ENCODE data around the gene BATF3.
"Not testable (repeated sequence)": the region's sequence is repeated elsewhere in the genome, so short reads cannot be mapped to it uniquely, and the experiment has no call there.

The BATF3 gene

GRCh38 chr1:212699625-212700222 lies at the start of gene BATF3:
TSS of gene BATF3 (minus strand) at chr1:212699840. CDS start at chr1:212699762, 78 bp downstream.
- DNase-seq, result peak; percentile 64

- no peak for DNase-seq
These were observed 46.9 kb upstream of the BATF3 start for GRCh38 chr1:212746546-212746945.

- no peak for DNase-seq
These were observed 45.7 kb upstream of the BATF3 start for GRCh38 chr1:212745303-212745702.

GRCh38 chr1:212743901-212744475 lies 44.3 kb upstream of the BATF3 start:
- DNase-seq, result no peak

- no peak for DNase-seq
These were observed 38.7 kb upstream of the BATF3 start for GRCh38 chr1:212738330-212738729.

GRCh38 chr1:212737559-212737958 lies 37.9 kb upstream of the BATF3 start:
- no peak for DNase-seq

- no peak for DNase-seq
These were observed 33.5 kb upstream of the BATF3 start for GRCh38 chr1:212733109-212733508.

GRCh38 chr1:212731630-212732029 lies 32.0 kb upstream of the BATF3 start:
- DNase-seq, result no peak

- no peak for DNase-seq
These were observed 29.0 kb upstream of the BATF3 start for GRCh38 chr1:212728606-212729005.

- DNase-seq, result no peak
These were observed 27.9 kb upstream of the BATF3 start for GRCh38 chr1:212727386-212728181.

- DNase-seq, result not testable (repeated sequence)
These were observed 25.0 kb upstream of the BATF3 start for GRCh38 chr1:212724679-212725078.

- no peak for DNase-seq
These were observed 22.8 kb upstream of the BATF3 start for GRCh38 chr1:212722270-212722957.

GRCh38 chr1:212721388-212722247 lies 22.0 kb upstream of the BATF3 start:
- no peak for DNase-seq

GRCh38 chr1:212719633-212720032 lies 20.0 kb upstream of the BATF3 start:
- no peak for DNase-seq

GRCh38 chr1:212718499-212718898 lies 18.9 kb upstream of the BATF3 start:
- no peak for DNase-seq

- DNase-seq, result no peak
These were observed 16.5 kb upstream of the BATF3 start for GRCh38 chr1:212716161-212716560.

- no peak for DNase-seq
These were observed 14.0 kb upstream of the BATF3 start for GRCh38 chr1:212713465-212714136.

GRCh38 chr1:212712451-212713303 lies 13.0 kb upstream of the BATF3 start:
- no peak for DNase-seq

GRCh38 chr1:212711974-212712373 lies 12.3 kb upstream of the BATF3 start:
- DNase-seq, result not testable (repeated sequence)

GRCh38 chr1:212710566-212710965 lies 10.9 kb upstream of the BATF3 start:
- no peak for DNase-seq

- no peak for DNase-seq
These were observed 4.4 kb upstream of the BATF3 start for GRCh38 chr1:212703991-212704564.
